HepG2 (cell line): ENCODE data around the gene LDLRAD3. TPM values are rescaled to one million over a fixed set of nuclear protein-coding genes. Genes with fewer than 3 reads are reported as not detected.

Source experiments
- ATAC-seq: fragments of 200-7000 bp; cut with Tn5 transposase; 3 replicates; pipeline ENCODE4 v1.9.1; 2020; ENCODE audit warnings: mild to moderate bottlenecking, moderate library complexity
- BruUV-seq: library from RNA; stranded (reverse); fragments of 400-500 nt; replicated peaks from 2 replicates; lab custom pipeline; 2021; lab: Mats Ljungman, UMichigan
- CTCF ChIA-PET: fragments of 300-600 bp; formaldehyde crosslinking; extraction: SDS; loops from one replicate; lab custom pipeline; 2021; ENCODE audit warnings: low total read pairs, inconsistent platforms, low intra/inter-chr PET ratio; lab: Yijun Ruan, JAX
- POLR2A ChIA-PET: fragments of 350-600 bp; sonication (Branson Sonifier 250); formaldehyde crosslinking; loops from one replicate; lab custom pipeline; 2020; ENCODE audit warnings: antibody characterized with exemption, inconsistent platforms; lab: Yijun Ruan, JAX
- DNase-seq: peaks from one replicate; pipeline ENCODE4 v3.0.0-alpha.2; 2015; ENCODE audit warnings: low spot score
- FAIRE-seq: peaks from 3 replicates; lab custom pipeline; 2011; peaks lifted over from hg19 to GRCh38; lab: Jason Lieb, UNC
- H2AFZ ChIP-seq: one replicate; pipeline ENCODE4 v1.6.1; 2011; ENCODE audit warnings: low read length, inconsistent platforms
- H3K27ac ChIP-seq: fragments of 300-600 bp; 3 replicates; pipeline ENCODE4 v1.8.0; 2011; ENCODE audit warnings: mixed run types, mild to moderate bottlenecking, mixed read lengths, low read length, inconsistent platforms; ENCODE audit not compliant: insufficient read depth; ENCODE audit errors: extremely low read length
- H3K27me3 ChIP-seq, 2 experiments: fragments of 200-600 bp in 1 of 2; 2 replicates in 1 of 2; 3 replicates in 1 of 2; pipeline versions ENCODE4 v1.6.0 to v1.8.0; 2011; ENCODE audit warnings: low read length in 2 of 2, mild to moderate bottlenecking in 2 of 2, moderate library complexity in 2 of 2, inconsistent platforms in 1 of 2; ENCODE audit not compliant: insufficient read depth in 2 of 2, control insufficient read depth in 1 of 2
- H3K36me3 ChIP-seq, 2 experiments: fragments of 200-600 bp in 1 of 2; replicated peaks in 1 of 2; 2 replicates in 1 of 2; 3 replicates in 1 of 2; pipeline versions ENCODE4 v1.5.1 to v1.8.0; 2011; ENCODE audit warnings: low read length in 2 of 2, inconsistent platforms in 1 of 2; ENCODE audit not compliant: insufficient read depth in 2 of 2, control insufficient read depth in 1 of 2
- H3K4me1 ChIP-seq: 2 replicates; pipeline ENCODE4 v1.5.1; 2012; ENCODE audit warnings: low read length, inconsistent platforms; ENCODE audit not compliant: insufficient read depth
- H3K4me2 ChIP-seq: 2 replicates; pipeline ENCODE4 v1.6.0; 2011; ENCODE audit warnings: low read depth, low read length, inconsistent platforms
- H3K4me3 ChIP-seq, 3 experiments: fragments of 200-600 bp in 1 of 3; sonication (generic), shearing (Covaris generic) in 1 of 3; replicated peaks in 1 of 3; 2 replicates each; pipeline ENCODE4 v1.5.1; 2011 to 2016; ENCODE audit warnings: low read length in 3 of 3, inconsistent platforms in 2 of 3, low read depth in 2 of 3, mild to moderate bottlenecking in 2 of 3, control low read depth in 1 of 3, mixed read lengths in 1 of 3; ENCODE audit not compliant: insufficient read depth in 1 of 3
- H3K79me2 ChIP-seq: one replicate; pipeline ENCODE4 v1.6.1; 2011; ENCODE audit warnings: low read length, inconsistent platforms; ENCODE audit not compliant: insufficient read depth
- H3K9ac ChIP-seq: 2 replicates; pipeline ENCODE4 v1.6.0; 2011; ENCODE audit warnings: mild to moderate bottlenecking, low read depth, low read length, inconsistent platforms; ENCODE audit not compliant: insufficient read depth
- H3K9me3 ChIP-seq: 2 replicates; pipeline ENCODE4 v1.5.1; 2012; ENCODE audit warnings: mild to moderate bottlenecking, low read length
- H4K20me1 ChIP-seq: 2 replicates; pipeline ENCODE4 v1.6.0; 2011; ENCODE audit warnings: inconsistent platforms, mild to moderate bottlenecking, low read length, moderate library complexity; ENCODE audit not compliant: insufficient read depth
- FOSL1 ChIP-seq: sonication (generic); formaldehyde crosslinking; IDR thresholded peaks from 2 replicates; pipeline ENCODE4 v1.9.0; 2021; ENCODE audit warnings: missing genetic modification reagents, borderline replicate concordance
- FOSL2 ChIP-seq: sonication (generic); formaldehyde crosslinking; IDR thresholded peaks from 2 replicates; pipeline ENCODE4 v1.4.0; 2020; ENCODE audit warnings: missing genetic modification reagents
- FOXO1 ChIP-seq: sonication (generic); formaldehyde crosslinking; IDR thresholded peaks from 2 replicates; pipeline ENCODE4 v1.4.0; 2020; ENCODE audit warnings: missing genetic modification reagents
- KAT7 ChIP-seq: IDR thresholded peaks from 2 replicates; pipeline ENCODE4 v1.6.1; 2018; ENCODE audit warnings: borderline replicate concordance, missing compliant biosample characterization
- KLF6 ChIP-seq: IDR thresholded peaks from 2 replicates; pipeline ENCODE4 v1.8.0; 2016; ENCODE audit warnings: missing biosample characterization, missing genetic modification reagents
- LBX2 ChIP-seq: sonication (generic); formaldehyde crosslinking; IDR thresholded peaks from 2 replicates; pipeline ENCODE4 v1.5.0; 2020; ENCODE audit warnings: missing genetic modification reagents, mild to moderate bottlenecking, borderline replicate concordance
- LCORL ChIP-seq, 2 experiments: fragments of 450-650 bp in 1 of 2; sonication (generic) in 1 of 2; formaldehyde crosslinking in 1 of 2; IDR thresholded peaks; 2 replicates each; pipeline versions ENCODE4 v1.5.0 to v1.6.1; 2017 to 2020; ENCODE audit warnings: antibody characterized with exemption in 1 of 2, missing genetic modification reagents in 1 of 2
- LRRFIP1 ChIP-seq: sonication (generic); formaldehyde crosslinking; conservative IDR thresholded peaks from 2 replicates; pipeline ENCODE4 v1.4.0; 2020; ENCODE audit warnings: missing genetic modification reagents
- NBN ChIP-seq: fragments of 450-650 bp; conservative IDR thresholded peaks from 2 replicates; pipeline ENCODE4 v1.6.1; 2017
- ZHX2 ChIP-seq, 2 experiments: sonication (generic) in 1 of 2; formaldehyde crosslinking in 1 of 2; IDR thresholded peaks; 2 replicates each; pipeline versions ENCODE4 v1.6.1 to v1.9.0; 2014 to 2022; ENCODE audit warnings: antibody characterized with exemption in 1 of 2, borderline replicate concordance in 1 of 2, inconsistent platforms in 1 of 2, low read depth in 1 of 2, missing genetic modification reagents in 1 of 2
- ZNF343 ChIP-seq: sonication (generic); formaldehyde crosslinking; IDR thresholded peaks from 2 replicates; pipeline ENCODE4 v1.4.0; 2020; ENCODE audit warnings: mild to moderate bottlenecking, missing genetic modification reagents
- ZNF484 ChIP-seq: sonication (generic); formaldehyde crosslinking; IDR thresholded peaks from 2 replicates; pipeline ENCODE4 v1.5.1; 2020; ENCODE audit warnings: mild to moderate bottlenecking, low read depth, missing genetic modification reagents, borderline replicate concordance
- ZNF761 ChIP-seq: sonication (generic); formaldehyde crosslinking; conservative IDR thresholded peaks from 2 replicates; pipeline ENCODE4 v1.4.0; 2020; ENCODE audit warnings: mild to moderate bottlenecking, missing genetic modification reagents
- ZNF773 ChIP-seq: sonication (generic); formaldehyde crosslinking; IDR thresholded peaks from 2 replicates; pipeline ENCODE4 v1.4.0; 2020; ENCODE audit warnings: missing genetic modification reagents, borderline replicate concordance
- ZNF883 ChIP-seq: sonication (generic); formaldehyde crosslinking; IDR thresholded peaks from 2 replicates; pipeline ENCODE4 v1.5.1; 2020; ENCODE audit warnings: mild to moderate bottlenecking, missing genetic modification reagents; ENCODE audit errors: not compliant biosample characterization
- WGBS: methylation state at CpG from one replicate; pipeline ENCODE4 v1.1.6; 2017; ENCODE audit warnings: low lambda C conversion rate; 5-methylcytosine and 5-hydroxymethylcytosine counted together
- in situ Hi-C: cut with HindIII; loops from 2 replicates; pipeline ENCODE4 v1.10.0; 2017; ENCODE audit warnings: low pct_unique_long_range_greater_than_20kb; ENCODE audit not compliant: extremely low pct_ligation_motif_present
- intact Hi-C: fragments of 100-400 bp; cut with micrococcal nuclease; formaldehyde crosslinking; loops from one replicate; pipeline ENCODE4 v1.10.0; 2022; ENCODE audit not compliant: unreplicated experiment
- polyA plus RNA-seq, 8 experiments: library from polyadenylated mRNA; depleted of rRNA in 3 of 8; stranded (reverse) in 7 of 8; unstranded in 1 of 8; fragments of >200 nt; fragmentation: Illumina TruSeq in 4 of 8; extraction: Trizol in 4 of 8; gene quantifications; 2 replicates each; pipeline versions ENCODE4 v1.2.1 to v1.2.3, GENCODE V29; 2011 to 2016; ENCODE audit warnings: low read depth in 4 of 8, missing spikeins in 1 of 8, mixed read lengths in 1 of 8; ENCODE audit not compliant: insufficient read depth in 1 of 8
- total RNA-seq, 5 experiments: library from RNA; depleted of rRNA; stranded (reverse); fragments of >200 nt; fragmentation: Illumina TruSeq; extraction: Trizol; gene quantifications; 2 replicates each; pipeline ENCODE4 v1.2.3, GENCODE V29; 2016; ENCODE audit warnings: low read depth in 1 of 5

The LDLRAD3 gene
- total and polyA plus RNA-seq, 2 of the 13 experiments (the other 11 are each of a cell fraction or from before 2014, with no cell fraction given): 0.50 to 0.60 TPM

GRCh38 chr11:36073411-36074203 lies 129.7 kb downstream of the LDLRAD3 start:
- intact Hi-C loops (no loop called here), in situ Hi-C loops (no loop called here)
- CTCF ChIA-PET: no interaction called here
- Histone ChIP-seq H3K4me2 (no peak overlapping the region), H3K9me3 (no peaks in the 10 kb centered on the region), H3K36me3 (no peaks in the 10 kb centered on the region), H3K27ac (no peak overlapping the region), H3K9ac (no peak overlapping the region), H3K79me2 (no peaks in the 10 kb centered on the region), H4K20me1 (no peaks in the 10 kb centered on the region), H2AFZ (no peak overlapping the region), H3K4me1 (no peaks in the 10 kb centered on the region), H3K27me3 (peaks cover 0 to 7% of the 10 kb centered on the region in 2 experiments; a peak in 2 of 5 replicates), H3K4me3 (no peak overlapping the region)
- 6% methylated on average over 8 of the region's 9 CpGs for WGBS
- ATAC-seq: no peak
- no peak for FAIRE-seq
- POLR2A ChIA-PET: no interaction called here
- no peak for DNase-seq
- no TSS peak for BruUV-seq
- TF ChIP-seq FOSL1 (CRISPR knock-in tag) (no peak), ZHX2 (IDR thresholded peaks at IDR 0.05; ENCODE audit: low read depth) (no peak), ZHX2 (CRISPR knock-in tag; IDR thresholded peaks at IDR 0.05; ENCODE audit: borderline replicate concordance) (no peak), KAT7 (CRISPR knock-in tag) (no peak), ZNF883 (CRISPR knock-in tag) (no peak), ZNF484 (CRISPR knock-in tag) (no peak), NBN (no peak), ZNF761 (CRISPR knock-in tag) (no peak), LRRFIP1 (CRISPR knock-in tag) (no peak), LBX2 (no peak), ZNF343 (no peak), ZNF773 (no peak), FOXO1 (CRISPR knock-in tag) (no peak), FOSL2 (CRISPR knock-in tag) (no peak), KLF6 (CRISPR knock-in tag) (no peak), LCORL (IDR thresholded peaks at IDR 0.05) (no peak), LCORL (CRISPR knock-in tag; IDR thresholded peaks at IDR 0.05) (no peak)
